ENCODE data around the gene THUMPD1.

DNA sequence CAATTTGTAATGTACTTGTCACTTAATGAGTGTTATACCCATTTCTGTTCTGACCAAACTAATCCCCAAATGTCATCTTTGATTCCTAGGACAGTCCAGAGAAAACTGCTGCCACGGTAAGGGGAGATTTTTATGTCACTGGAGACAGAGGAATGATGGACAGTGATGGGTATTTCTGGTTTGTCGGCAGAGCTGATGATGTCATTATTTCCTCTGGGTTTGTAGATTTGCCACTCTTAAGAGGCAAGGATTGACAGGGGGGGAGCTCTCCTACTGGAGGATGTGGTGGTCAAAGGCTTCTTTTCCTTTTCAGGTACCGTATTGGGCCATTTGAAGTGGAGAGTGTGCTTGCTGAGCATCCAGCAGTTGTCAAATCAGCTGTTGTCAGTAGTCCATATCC, 12.5 kb downstream of the THUMPD1 start:
- TF ChIP-seq CTCF (conservative IDR thresholded peaks at IDR 0.05 in 1 of 2, IDR thresholded peaks at IDR 0.05 in 1 of 2; ENCODE audit: extremely low read depth in 1 of 2, insufficient read depth in 1 of 2, low read depth in 1 of 2, low read length in 2 of 2) (no peak), EZH2 (IDR thresholded peaks at IDR 0.05; ENCODE audit: borderline replicate concordance, low read length) (no peak)
